Testis (tissue), 3 donors: ENCODE results near the gene SMARCD2. TPM values are rescaled to one million over a fixed set of nuclear protein-coding genes. Genes with fewer than 3 reads are reported as not detected.
"Not testable (repeated sequence)": the region's sequence is repeated elsewhere in the genome, so short reads cannot be mapped to it uniquely, and the experiment has no call there.

Experiments used
- DNase-seq: peaks from one replicate; pipeline ENCODE4 v3.0.0-alpha.2; 2019
- H3K27ac ChIP-seq, 2 donors: fragments of 200-600 bp; sonication (generic); one replicate each; pipeline ENCODE4 v1.5.1; 2019
- H3K27me3 ChIP-seq: fragments of 200-600 bp; sonication (generic); one replicate; pipeline ENCODE4 v1.5.1; 2019
- H3K36me3 ChIP-seq: fragments of 200-600 bp; sonication (generic); one replicate; pipeline ENCODE4 v1.5.1; 2017; ENCODE audit warnings: low read depth; ENCODE audit errors: missing control alignments
- H3K4me1 ChIP-seq: fragments of 200-600 bp; sonication (generic); one replicate; pipeline ENCODE4 v1.5.1; 2019
- H3K4me3 ChIP-seq, 2 donors: fragments of 200-600 bp; sonication (generic); one replicate each; pipeline ENCODE4 v1.5.1; 2017 to 2019
- H3K9me3 ChIP-seq: fragments of 200-600 bp; sonication (generic); one replicate; pipeline ENCODE4 v1.5.1; 2017
- POLR2A ChIP-seq: fragments of 450-650 bp; IDR thresholded peaks from one replicate; pipeline ENCODE4 v1.6.1; 2017; ENCODE audit warnings: antibody characterized with exemption, mild to moderate bottlenecking, moderate library complexity
- WGBS, 2 donors: methylation state at CpG; one replicate each; pipeline ENCODE4 v1.1.5; 2018; 5-methylcytosine and 5-hydroxymethylcytosine counted together
- intact Hi-C: fragments of 100-400 bp; cut with DNase I; formaldehyde crosslinking; loops from one replicate; pipeline ENCODE4 v1.15.1; 2023; ENCODE audit warnings: low total_unique reads
- polyA plus RNA-seq: library from polyadenylated mRNA; stranded (reverse); fragments of 350-450 nt; fragmentation: Illumina TruSeq; extraction: RNeasy Lipid Tissue Mini Kit (QIAGEN cat#74804); gene quantifications from one replicate; pipeline ENCODE4 v1.2.3, GENCODE V29; 2014; ENCODE audit warnings: low read depth, low replicate concordance; ENCODE audit not compliant: insufficient read depth
- total RNA-seq, 2 donors: library from RNA; depleted of rRNA; stranded (reverse); fragments of >200 nt; gene quantifications; one replicate each; pipeline ENCODE4 v1.2.3, GENCODE V29; 2016
- TF ChIP-seq, protein P1 (sequence below), 3 experiments: fragments of 450-650 bp in 2 of 3; fragments of 200-600 bp in 1 of 3; sonication (generic) in 1 of 3; IDR thresholded peaks; one replicate each; pipeline ENCODE4 v1.5.1; 2016 to 2019; ENCODE audit warnings: antibody characterized with exemption in 3 of 3, mild to moderate bottlenecking in 2 of 3, moderate library complexity in 1 of 3

Gene SMARCD2
- total and polyA plus RNA-seq, 3 donors from 2014 or later = 95.2 to 122 (median 121) TPM

- 59 to 62% methylated on average over 9 of the region's 9 CpGs for WGBS, 2 donors
- H3K4me3 ChIP-seq, H3K4me1 ChIP-seq, H3K27ac ChIP-seq, intact Hi-C loops, DNase-seq, H3K9me3 ChIP-seq, H3K27me3 ChIP-seq, H3K36me3 ChIP-seq: not testable (repeated sequence)
- TF ChIP-seq, protein P1, sequence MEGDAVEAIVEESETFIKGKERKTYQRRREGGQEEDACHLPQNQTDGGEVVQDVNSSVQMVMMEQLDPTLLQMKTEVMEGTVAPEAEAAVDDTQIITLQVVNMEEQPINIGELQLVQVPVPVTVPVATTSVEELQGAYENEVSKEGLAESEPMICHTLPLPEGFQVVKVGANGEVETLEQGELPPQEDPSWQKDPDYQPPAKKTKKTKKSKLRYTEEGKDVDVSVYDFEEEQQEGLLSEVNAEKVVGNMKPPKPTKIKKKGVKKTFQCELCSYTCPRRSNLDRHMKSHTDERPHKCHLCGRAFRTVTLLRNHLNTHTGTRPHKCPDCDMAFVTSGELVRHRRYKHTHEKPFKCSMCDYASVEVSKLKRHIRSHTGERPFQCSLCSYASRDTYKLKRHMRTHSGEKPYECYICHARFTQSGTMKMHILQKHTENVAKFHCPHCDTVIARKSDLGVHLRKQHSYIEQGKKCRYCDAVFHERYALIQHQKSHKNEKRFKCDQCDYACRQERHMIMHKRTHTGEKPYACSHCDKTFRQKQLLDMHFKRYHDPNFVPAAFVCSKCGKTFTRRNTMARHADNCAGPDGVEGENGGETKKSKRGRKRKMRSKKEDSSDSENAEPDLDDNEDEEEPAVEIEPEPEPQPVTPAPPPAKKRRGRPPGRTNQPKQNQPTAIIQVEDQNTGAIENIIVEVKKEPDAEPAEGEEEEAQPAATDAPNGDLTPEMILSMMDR (IDR thresholded peaks at IDR 0.05) = peak in 1 of 3 experiments; percentile 12
Measured at GRCh38 chr17:63869491-63870291, 27.2 kb upstream of the SMARCD2 start.

- H3K4me3 ChIP-seq, H3K4me1 ChIP-seq, H3K36me3 ChIP-seq, H3K9me3 ChIP-seq, H3K27ac ChIP-seq, H3K27me3 ChIP-seq, DNase-seq, intact Hi-C loops: not testable (repeated sequence)
- 73 to 78% methylated on average over 6 to 7 of the region's 7 CpGs for WGBS, 2 donors
Measured at GRCh38 chr17:63866625-63867024, 24.1 kb upstream of the SMARCD2 start.

DNA sequence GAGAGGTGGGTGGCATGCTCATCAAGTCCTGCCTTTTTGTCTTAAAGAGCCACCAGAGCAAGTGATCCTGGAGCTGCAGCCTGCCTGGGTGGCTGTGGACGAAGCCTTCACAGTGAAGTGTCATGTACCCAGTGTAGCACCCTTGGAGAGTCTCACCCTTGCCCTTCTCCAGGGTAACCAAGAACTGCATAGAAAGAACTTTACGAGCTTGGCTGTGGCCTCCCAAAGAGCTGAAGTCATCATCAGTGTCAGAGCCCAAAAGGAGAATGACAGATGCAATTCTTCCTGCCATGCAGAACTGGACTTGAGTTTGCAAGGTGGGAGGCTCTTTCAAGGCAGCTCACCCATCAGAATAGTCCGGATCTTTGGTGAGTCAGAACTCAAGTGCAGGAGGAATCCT lies 16.8 kb upstream of the SMARCD2 start:
- H3K27me3 ChIP-seq = no peaks in the 10 kb centered on the region
- H3K4me3 ChIP-seq = no peak overlapping the region
- no peaks in the 10 kb centered on the region for H3K4me1 ChIP-seq
- DNase-seq = no peak
- H3K36me3 ChIP-seq = no peaks in the 10 kb centered on the region
- TF ChIP-seq POLR2A = no peak
- TF ChIP-seq, protein P1 (IDR thresholded peaks at IDR 0.05) = no peak
- intact Hi-C loops = no loop called here
- no peaks in the 10 kb centered on the region for H3K9me3 ChIP-seq
- H3K27ac ChIP-seq = no peak overlapping the region
- 74 to 78% methylated on average over 3 of the region's 3 CpGs for WGBS, 2 donors

DNA sequence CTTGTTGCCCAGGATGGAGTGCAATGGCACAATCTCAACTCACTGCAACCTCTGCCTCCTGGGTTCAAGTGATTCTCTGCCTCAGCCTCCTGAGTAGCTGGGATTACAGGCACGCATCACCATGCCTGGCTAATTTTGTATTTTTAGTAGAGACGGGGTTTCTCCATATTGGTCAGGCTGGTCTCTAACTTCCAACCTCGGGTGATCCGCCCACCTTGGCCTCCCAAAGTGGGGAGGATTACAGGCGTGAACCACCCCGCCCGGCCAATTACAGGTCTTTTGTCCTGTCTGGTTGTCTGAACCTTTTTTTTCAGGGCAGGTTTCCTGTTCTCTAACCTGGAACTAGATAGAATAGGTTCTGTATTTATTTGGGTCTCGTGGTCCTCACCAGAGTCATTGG lies 13.9 kb upstream of the SMARCD2 start:
- intact Hi-C loops, H3K4me3 ChIP-seq, H3K9me3 ChIP-seq, H3K36me3 ChIP-seq, H3K27ac ChIP-seq, DNase-seq, H3K4me1 ChIP-seq, H3K27me3 ChIP-seq: not testable (repeated sequence)
- 92 to 96% methylated on average over 8 of the region's 8 CpGs for WGBS, 2 donors

DNA sequence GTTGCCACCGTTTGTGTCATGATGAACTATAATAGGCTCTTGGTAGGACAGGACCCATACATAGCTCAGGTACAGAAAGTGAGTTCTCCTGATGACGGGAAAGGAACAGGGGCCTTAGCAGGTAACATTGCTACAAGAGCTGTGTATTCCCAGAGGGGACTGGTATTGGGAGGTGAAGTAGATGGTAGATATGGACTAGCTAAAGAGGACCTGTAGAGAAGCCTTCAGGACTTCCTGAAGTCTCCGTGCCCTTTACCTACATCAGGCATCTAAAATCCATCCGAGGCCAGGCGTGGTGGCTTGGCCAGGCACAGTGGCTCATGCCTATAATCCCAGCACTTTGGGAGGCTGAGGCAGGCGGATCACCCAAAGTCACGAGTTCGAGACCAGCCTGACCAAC lies 12.7 kb upstream of the SMARCD2 start:
- Histone ChIP-seq H3K4me3 (no peak overlapping the region), H3K27ac (no peak overlapping the region), H3K9me3 (no peaks in the 10 kb centered on the region), H3K4me1 (no peaks in the 10 kb centered on the region), H3K36me3 (no peaks in the 10 kb centered on the region), H3K27me3 (no peaks in the 10 kb centered on the region)
- no peak for DNase-seq
- no peak for TF ChIP-seq POLR2A
- TF ChIP-seq, protein P1 (IDR thresholded peaks at IDR 0.05) = no peak
- 92% methylated on average over 6 to 8 of the region's 8 CpGs for WGBS, 2 donors
- intact Hi-C loops = no loop called here

- no peaks in the 10 kb centered on the region for H3K4me1 ChIP-seq
- DNase-seq = no peak
- no peaks in the 10 kb centered on the region for H3K36me3 ChIP-seq
- TF ChIP-seq POLR2A = no peak
- TF ChIP-seq, protein P1 (IDR thresholded peaks at IDR 0.05) = no peak
- H3K4me3 ChIP-seq = no peak overlapping the region
- H3K27ac ChIP-seq = no peak overlapping the region
- no peaks in the 10 kb centered on the region for H3K27me3 ChIP-seq
- H3K9me3 ChIP-seq = no peaks in the 10 kb centered on the region
- intact Hi-C loops = no loop called here
- WGBS, 2 donors = 83 to 86% methylated on average over 5 of the region's 5 CpGs
Measured at GRCh38 chr17:63854709-63855108, 12.2 kb upstream of the SMARCD2 start.
